Measurements from ENCODE around the gene PEA15. TPM values are rescaled to one million over a fixed set of nuclear protein-coding genes. Genes with fewer than 3 reads are reported as not detected.

The PEA15 gene
- total and polyA plus RNA-seq, 10 of the 15 experiments (the other 5 are each of a cell fraction or from before 2014, with no cell fraction given) = 15.1 to 269 (median 65.6) TPM

DNA sequence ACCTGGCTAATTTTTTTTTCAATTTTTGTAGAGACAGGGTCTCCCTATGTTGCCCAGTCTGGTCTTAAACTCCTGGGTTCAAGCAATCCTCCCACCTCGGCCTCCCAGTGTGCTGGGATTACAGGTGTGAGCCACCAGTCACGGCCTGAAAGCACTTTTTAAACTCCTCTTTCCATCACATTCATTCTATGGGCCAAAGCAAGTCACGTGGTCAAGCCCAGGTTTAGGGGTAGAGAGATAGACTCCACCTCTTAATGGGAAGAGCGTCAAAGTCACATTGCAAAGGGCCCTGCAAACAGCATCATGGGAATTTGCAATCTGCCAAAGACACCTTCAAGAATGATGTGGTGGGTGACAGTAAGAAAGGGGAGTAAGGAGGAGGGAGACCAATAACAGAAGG is 46.6 kb upstream of the PEA15 start (continued):
- TF ChIP-seq, protein P1, sequence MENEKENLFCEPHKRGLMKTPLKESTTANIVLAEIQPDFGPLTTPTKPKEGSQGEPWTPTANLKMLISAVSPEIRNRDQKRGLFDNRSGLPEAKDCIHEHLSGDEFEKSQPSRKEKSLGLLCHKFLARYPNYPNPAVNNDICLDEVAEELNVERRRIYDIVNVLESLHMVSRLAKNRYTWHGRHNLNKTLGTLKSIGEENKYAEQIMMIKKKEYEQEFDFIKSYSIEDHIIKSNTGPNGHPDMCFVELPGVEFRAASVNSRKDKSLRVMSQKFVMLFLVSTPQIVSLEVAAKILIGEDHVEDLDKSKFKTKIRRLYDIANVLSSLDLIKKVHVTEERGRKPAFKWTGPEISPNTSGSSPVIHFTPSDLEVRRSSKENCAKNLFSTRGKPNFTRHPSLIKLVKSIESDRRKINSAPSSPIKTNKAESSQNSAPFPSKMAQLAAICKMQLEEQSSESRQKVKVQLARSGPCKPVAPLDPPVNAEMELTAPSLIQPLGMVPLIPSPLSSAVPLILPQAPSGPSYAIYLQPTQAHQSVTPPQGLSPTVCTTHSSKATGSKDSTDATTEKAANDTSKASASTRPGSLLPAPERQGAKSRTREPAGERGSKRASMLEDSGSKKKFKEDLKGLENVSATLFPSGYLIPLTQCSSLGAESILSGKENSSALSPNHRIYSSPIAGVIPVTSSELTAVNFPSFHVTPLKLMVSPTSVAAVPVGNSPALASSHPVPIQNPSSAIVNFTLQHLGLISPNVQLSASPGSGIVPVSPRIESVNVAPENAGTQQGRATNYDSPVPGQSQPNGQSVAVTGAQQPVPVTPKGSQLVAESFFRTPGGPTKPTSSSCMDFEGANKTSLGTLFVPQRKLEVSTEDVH (IDR thresholded peaks at IDR 0.05; ENCODE audit: low read depth, partially characterized antibody) = no peak

DNA sequence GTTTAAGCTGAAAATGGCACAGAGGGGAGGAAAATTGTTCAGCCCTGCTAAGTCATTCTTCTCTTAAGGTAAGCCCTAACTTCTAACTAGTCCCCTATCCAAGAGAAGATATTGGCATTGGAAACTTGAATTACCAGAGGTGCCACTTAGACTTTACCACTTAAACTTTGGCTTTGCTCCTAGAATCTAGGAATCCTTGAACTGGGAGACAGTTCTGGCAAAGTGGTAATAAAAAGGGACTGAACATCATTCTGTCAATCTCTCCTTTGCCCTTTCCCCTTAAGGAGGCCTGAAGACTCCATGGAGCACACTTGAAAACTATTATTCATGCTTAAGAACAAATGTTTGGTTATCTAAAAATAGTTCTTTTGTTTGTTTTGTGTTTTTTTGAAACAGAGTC is 45.3 kb upstream of the PEA15 start:
- no peak overlapping the region for H3K4me2 ChIP-seq (ENCODE audit: control insufficient read depth, insufficient read depth)
- no peak overlapping the region for H3K9ac ChIP-seq (ENCODE audit: control insufficient read depth, insufficient read depth, low read length)
- no peaks in the 10 kb centered on the region for H3K9me3 ChIP-seq (replicated peaks; ENCODE audit: control insufficient read depth, insufficient read depth, low read length)
- H3K4me1 ChIP-seq (ENCODE audit: control insufficient read depth, insufficient read depth, low read length) = peaks cover 12% of the 10 kb centered on the region
- ChIA-PET CTCF (interaction anchor here (1.2 kb wide), 1 partner anchor 10 kb away, joined by 4 read pairs; no protein-coding TSS in a partner anchor), POLR2A (no interaction called here), RAD21 (ENCODE audit: unreplicated experiment) (no interaction called here), SMC1A (ENCODE audit: uncharacterized antibody, unreplicated experiment) (interaction anchor here (1.4 to 1.5 kb wide), 2 partner anchors 92 to 217 kb away, joined by 5 to 6 read pairs; no protein-coding TSS in a partner anchor)
- BruUV-seq (replicated peaks) = no TSS peak
- H4K20me1 ChIP-seq (ENCODE audit: control insufficient read depth, insufficient read depth) = no peaks in the 10 kb centered on the region
- no peak for DNase-seq (ENCODE audit: low read depth, low spot score)
- H3K27ac ChIP-seq (ENCODE audit: control insufficient read depth, insufficient read depth) = no peak overlapping the region
- FAIRE-seq = no peak
- no peaks in the 10 kb centered on the region for H3K79me2 ChIP-seq (ENCODE audit: control insufficient read depth, insufficient read depth, low read length)
- no peak for ATAC-seq
- TF ChIP-seq STAT1 (conservative IDR thresholded peaks at IDR 0.05) (no peak), NBN (IDR thresholded peaks at IDR 0.05) (no peak)
- TF ChIP-seq, protein P2, sequence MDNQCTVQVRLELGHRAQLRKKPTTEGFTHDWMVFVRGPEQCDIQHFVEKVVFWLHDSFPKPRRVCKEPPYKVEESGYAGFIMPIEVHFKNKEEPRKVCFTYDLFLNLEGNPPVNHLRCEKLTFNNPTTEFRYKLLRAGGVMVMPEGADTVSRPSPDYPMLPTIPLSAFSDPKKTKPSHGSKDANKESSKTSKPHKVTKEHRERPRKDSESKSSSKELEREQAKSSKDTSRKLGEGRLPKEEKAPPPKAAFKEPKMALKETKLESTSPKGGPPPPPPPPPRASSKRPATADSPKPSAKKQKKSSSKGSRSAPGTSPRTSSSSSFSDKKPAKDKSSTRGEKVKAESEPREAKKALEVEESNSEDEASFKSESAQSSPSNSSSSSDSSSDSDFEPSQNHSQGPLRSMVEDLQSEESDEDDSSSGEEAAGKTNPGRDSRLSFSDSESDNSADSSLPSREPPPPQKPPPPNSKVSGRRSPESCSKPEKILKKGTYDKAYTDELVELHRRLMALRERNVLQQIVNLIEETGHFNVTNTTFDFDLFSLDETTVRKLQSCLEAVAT (IDR thresholded peaks at IDR 0.05) = no peak
- TF ChIP-seq, protein P3, sequence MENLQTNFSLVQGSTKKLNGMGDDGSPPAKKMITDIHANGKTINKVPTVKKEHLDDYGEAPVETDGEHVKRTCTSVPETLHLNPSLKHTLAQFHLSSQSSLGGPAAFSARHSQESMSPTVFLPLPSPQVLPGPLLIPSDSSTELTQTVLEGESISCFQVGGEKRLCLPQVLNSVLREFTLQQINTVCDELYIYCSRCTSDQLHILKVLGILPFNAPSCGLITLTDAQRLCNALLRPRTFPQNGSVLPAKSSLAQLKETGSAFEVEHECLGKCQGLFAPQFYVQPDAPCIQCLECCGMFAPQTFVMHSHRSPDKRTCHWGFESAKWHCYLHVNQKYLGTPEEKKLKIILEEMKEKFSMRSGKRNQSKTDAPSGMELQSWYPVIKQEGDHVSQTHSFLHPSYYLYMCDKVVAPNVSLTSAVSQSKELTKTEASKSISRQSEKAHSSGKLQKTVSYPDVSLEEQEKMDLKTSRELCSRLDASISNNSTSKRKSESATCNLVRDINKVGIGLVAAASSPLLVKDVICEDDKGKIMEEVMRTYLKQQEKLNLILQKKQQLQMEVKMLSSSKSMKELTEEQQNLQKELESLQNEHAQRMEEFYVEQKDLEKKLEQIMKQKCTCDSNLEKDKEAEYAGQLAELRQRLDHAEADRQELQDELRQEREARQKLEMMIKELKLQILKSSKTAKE (IDR thresholded peaks at IDR 0.05; ENCODE audit: low read depth, poor library complexity, severe bottlenecking) = no peak
- no peaks in the 10 kb centered on the region for H3K36me3 ChIP-seq (ENCODE audit: control insufficient read depth in 2 of 2, insufficient read depth in 2 of 2, low read length in 1 of 2)
- H3K4me3 ChIP-seq = no peak overlapping the region
- in situ Hi-C loops (cut with MboI) = no loop called here
- intact Hi-C loops (cut with micrococcal nuclease; ENCODE audit: unreplicated experiment) = no loop called here
- H2AFZ ChIP-seq (ENCODE audit: control insufficient read depth, low read depth, low read length) = no peak overlapping the region
- no peaks in the 10 kb centered on the region for H3K27me3 ChIP-seq (replicated peaks in 1 of 2; ENCODE audit: control insufficient read depth in 2 of 2, insufficient read depth in 2 of 2, low read length in 1 of 2)

Data from GM12878 (cell line).